ENCODE results near the gene KLHL25. TPM values are rescaled to one million over a fixed set of nuclear protein-coding genes. Genes with fewer than 3 reads are reported as not detected.
A peak's percentile ranks its signal among the peaks of the same experiment; 100 is the strongest.

Gene KLHL25
- total and polyA plus RNA-seq, 2 of the 13 experiments (the other 11 are each of a cell fraction or from before 2014, with no cell fraction given) = 3.7 to 8.2 TPM

DNA sequence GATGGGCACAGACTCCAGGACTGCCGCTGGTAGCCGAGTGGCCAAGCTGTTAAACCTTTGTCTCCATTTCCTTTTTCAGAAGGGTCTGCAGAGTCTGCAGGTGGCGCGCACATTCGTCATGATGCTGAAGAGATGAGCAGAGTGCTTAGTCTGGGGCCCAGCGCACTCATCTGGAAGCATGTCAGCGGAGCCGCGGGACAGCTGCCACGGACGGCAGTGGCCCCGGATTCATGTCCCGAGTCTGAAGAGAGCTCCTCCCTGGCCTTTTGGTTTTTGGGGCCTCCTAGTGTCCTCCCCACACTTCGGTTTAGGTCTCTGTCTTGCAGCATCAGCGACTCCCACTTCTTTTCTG lies 42.6 kb downstream of the KLHL25 start (continued):
- TF ChIP-seq, protein P1, sequence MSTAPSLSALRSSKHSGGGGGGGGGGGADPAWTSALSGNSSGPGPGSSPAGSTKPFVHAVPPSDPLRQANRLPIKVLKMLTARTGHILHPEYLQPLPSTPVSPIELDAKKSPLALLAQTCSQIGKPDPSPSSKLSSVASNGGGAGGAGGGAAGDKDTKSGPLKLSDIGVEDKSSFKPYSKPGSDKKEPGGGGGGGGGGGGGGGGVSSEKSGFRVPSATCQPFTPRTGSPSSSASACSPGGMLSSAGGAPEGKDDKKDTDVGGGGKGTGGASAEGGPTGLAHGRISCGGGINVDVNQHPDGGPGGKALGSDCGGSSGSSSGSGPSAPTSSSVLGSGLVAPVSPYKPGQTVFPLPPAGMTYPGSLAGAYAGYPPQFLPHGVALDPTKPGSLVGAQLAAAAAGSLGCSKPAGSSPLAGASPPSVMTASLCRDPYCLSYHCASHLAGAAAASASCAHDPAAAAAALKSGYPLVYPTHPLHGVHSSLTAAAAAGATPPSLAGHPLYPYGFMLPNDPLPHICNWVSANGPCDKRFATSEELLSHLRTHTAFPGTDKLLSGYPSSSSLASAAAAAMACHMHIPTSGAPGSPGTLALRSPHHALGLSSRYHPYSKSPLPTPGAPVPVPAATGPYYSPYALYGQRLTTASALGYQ (CRISPR knock-in tag; IDR thresholded peaks at IDR 0.05) = no peak
- TF ChIP-seq TRIM24 (CRISPR knock-in tag; IDR thresholded peaks at IDR 0.05) (no peak), ZNF558 (CRISPR knock-in tag; IDR thresholded peaks at IDR 0.05; ENCODE audit: borderline replicate concordance) (no peak), KLF16 (CRISPR knock-in tag; IDR thresholded peaks at IDR 0.05) (no peak), NFATC3 (CRISPR knock-in tag; IDR thresholded peaks at IDR 0.05) (no peak)

DNA sequence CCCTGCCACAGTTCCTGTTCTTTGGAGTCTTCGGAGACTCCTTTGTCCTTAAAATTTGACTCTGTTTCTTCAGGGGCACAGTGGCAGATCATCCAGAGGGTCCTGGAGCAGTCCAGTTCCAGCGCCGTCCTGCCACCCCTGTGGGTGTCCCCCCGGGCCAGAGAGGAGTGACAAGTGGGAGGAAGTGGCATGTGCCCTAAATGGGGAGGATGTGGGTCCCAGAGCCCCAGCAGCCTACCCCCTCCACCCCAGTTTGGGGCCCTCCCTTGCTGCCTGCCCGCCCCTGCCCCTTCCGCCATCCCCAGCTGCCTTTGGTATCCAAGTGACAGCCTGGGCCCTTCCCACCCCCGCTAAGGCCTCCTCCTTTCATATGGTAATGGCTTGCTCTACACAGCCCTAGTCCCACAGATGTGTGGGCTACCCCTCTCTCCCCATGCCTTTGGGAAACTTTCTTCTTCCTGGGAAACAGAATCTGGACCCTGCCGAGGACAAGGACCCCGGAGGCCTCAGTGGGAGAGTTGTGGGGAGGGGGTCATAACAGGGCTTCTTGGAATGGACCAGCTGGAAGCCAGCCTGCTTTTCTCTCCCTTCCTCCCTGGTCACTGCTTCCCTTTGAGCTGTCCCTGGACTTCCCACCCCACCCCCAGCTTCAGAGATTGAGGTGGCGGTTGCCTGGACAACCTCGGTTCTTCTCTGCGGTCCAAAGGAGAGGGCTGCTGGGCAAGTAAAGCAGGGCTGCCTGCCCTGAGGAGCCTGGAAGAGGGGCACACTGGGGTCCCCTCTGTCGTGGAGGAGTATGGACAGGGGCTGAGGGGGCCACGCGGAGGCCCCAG lies 43.2 kb downstream of the KLHL25 start:
- H2AFZ ChIP-seq (ENCODE audit: low read length) = no peak overlapping the region
- BruUV-seq (replicated peaks) = no TSS peak
- in situ Hi-C loops (cut with HindIII; ENCODE audit: extremely low pct_ligation_motif_present, low pct_unique_long_range_greater_than_20kb) = no loop called here
- H3K4me3 ChIP-seq (replicated peaks in 1 of 3; ENCODE audit: insufficient read depth in 1 of 3, low read depth in 2 of 3, low read length in 3 of 3) = no peak overlapping the region
- H3K79me2 ChIP-seq (ENCODE audit: insufficient read depth, low read length) = no peaks in the 10 kb centered on the region
- H3K36me3 ChIP-seq (replicated peaks in 1 of 2; ENCODE audit: control insufficient read depth in 1 of 2, insufficient read depth in 2 of 2, low read length in 2 of 2) = 0 out of 5 replicates have a peak, but pooled peaks cover 0 to 14% of the 10 kb centered on the region in 2 experiments
- WGBS (ENCODE audit: low lambda C conversion rate) = 93% methylated on average over 11 of the region's 15 CpGs
- no peaks in the 10 kb centered on the region for H3K9me3 ChIP-seq (ENCODE audit: low read length)
- H4K20me1 ChIP-seq (ENCODE audit: insufficient read depth, low read length) = no peaks in the 10 kb centered on the region
- POLR2A ChIA-PET = no interaction called here
- no peaks in the 10 kb centered on the region for H3K27me3 ChIP-seq (ENCODE audit: control insufficient read depth in 1 of 2, insufficient read depth in 2 of 2, low read length in 2 of 2)
- intact Hi-C loops (cut with micrococcal nuclease; ENCODE audit: unreplicated experiment) = no loop called here
- H3K9ac ChIP-seq (ENCODE audit: insufficient read depth, low read depth, low read length) = no peak overlapping the region
- CTCF ChIA-PET (ENCODE audit: low intra/inter-chr PET ratio, low total read pairs) = no interaction called here
- H3K4me2 ChIP-seq (ENCODE audit: low read depth, low read length) = no peak overlapping the region
- H3K27ac ChIP-seq (ENCODE audit: extremely low read length, insufficient read depth, low read length) = no peak overlapping the region
- H3K4me1 ChIP-seq (ENCODE audit: insufficient read depth, low read length) = no peaks in the 10 kb centered on the region
- TF ChIP-seq ZNF589 (CRISPR knock-in tag; conservative IDR thresholded peaks at IDR 0.05) = no peak
- no peak for TF ChIP-seq RFXANK (CRISPR knock-in tag; IDR thresholded peaks at IDR 0.05)
- TF ChIP-seq, protein P2, sequence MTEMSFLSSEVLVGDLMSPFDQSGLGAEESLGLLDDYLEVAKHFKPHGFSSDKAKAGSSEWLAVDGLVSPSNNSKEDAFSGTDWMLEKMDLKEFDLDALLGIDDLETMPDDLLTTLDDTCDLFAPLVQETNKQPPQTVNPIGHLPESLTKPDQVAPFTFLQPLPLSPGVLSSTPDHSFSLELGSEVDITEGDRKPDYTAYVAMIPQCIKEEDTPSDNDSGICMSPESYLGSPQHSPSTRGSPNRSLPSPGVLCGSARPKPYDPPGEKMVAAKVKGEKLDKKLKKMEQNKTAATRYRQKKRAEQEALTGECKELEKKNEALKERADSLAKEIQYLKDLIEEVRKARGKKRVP (CRISPR knock-in tag; IDR thresholded peaks at IDR 0.05) = no peak
- TF ChIP-seq ZNF567 (CRISPR knock-in tag; IDR thresholded peaks at IDR 0.05; ENCODE audit: borderline replicate concordance) = no peak
- TF ChIP-seq NR1H2 (CRISPR knock-in tag; IDR thresholded peaks at IDR 0.05; ENCODE audit: borderline replicate concordance, low read depth) = no peak
- no peak for TF ChIP-seq YEATS2 (CRISPR knock-in tag; IDR thresholded peaks at IDR 0.05; ENCODE audit: borderline replicate concordance)
- no peak for TF ChIP-seq GPN1 (CRISPR knock-in tag; IDR thresholded peaks at IDR 0.05; ENCODE audit: borderline replicate concordance)
- TF ChIP-seq ZFAT (CRISPR knock-in tag; conservative IDR thresholded peaks at IDR 0.05) = no peak
- TF ChIP-seq ZNF558 (CRISPR knock-in tag; IDR thresholded peaks at IDR 0.05; ENCODE audit: borderline replicate concordance) = no peak
- TF ChIP-seq IRX3 (CRISPR knock-in tag; IDR thresholded peaks at IDR 0.05; ENCODE audit: borderline replicate concordance, low read depth) = no peak
- TF ChIP-seq HDAC2 (CRISPR knock-in tag; IDR thresholded peaks at IDR 0.05) = no peak
- no peak for TF ChIP-seq ZNF766 (CRISPR knock-in tag; IDR thresholded peaks at IDR 0.05; ENCODE audit: borderline replicate concordance)
- TF ChIP-seq, protein P3, sequence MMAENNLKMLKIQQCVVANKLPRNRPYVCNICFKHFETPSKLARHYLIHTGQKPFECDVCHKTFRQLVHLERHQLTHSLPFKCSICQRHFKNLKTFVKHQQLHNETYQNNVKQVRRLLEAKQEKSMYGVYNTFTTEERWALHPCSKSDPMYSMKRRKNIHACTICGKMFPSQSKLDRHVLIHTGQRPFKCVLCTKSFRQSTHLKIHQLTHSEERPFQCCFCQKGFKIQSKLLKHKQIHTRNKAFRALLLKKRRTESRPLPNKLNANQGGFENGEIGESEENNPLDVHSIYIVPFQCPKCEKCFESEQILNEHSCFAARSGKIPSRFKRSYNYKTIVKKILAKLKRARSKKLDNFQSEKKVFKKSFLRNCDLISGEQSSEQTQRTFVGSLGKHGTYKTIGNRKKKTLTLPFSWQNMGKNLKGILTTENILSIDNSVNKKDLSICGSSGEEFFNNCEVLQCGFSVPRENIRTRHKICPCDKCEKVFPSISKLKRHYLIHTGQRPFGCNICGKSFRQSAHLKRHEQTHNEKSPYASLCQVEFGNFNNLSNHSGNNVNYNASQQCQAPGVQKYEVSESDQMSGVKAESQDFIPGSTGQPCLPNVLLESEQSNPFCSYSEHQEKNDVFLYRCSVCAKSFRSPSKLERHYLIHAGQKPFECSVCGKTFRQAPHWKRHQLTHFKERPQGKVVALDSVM (CRISPR knock-in tag; IDR thresholded peaks at IDR 0.05) = no peak
- FAIRE-seq (no peak), ATAC-seq (peak; percentile 15), DNase-seq (ENCODE audit: low spot score) (no peak)

All from HepG2 (cell line).